HepG2 (cell line): ENCODE data around the gene MAGIX. TPM values are rescaled to one million over a fixed set of nuclear protein-coding genes. Genes with fewer than 3 reads are reported as not detected.

Source experiments
- GABPA ChIP-seq, 2 experiments: IDR thresholded peaks; 2 replicates each; pipeline ENCODE4 v1.6.1; 2011 to 2016; ENCODE audit warnings: low read depth in 2 of 2, low read length in 1 of 2, missing biosample characterization in 1 of 2, missing genetic modification characterization in 1 of 2
- HMGA1 ChIP-seq: sonication (generic); formaldehyde crosslinking; conservative IDR thresholded peaks from 2 replicates; pipeline ENCODE4 v1.4.0; 2020; ENCODE audit warnings: missing genetic modification reagents
- HNRNPH1 ChIP-seq: fragments of 200-400 bp; formaldehyde crosslinking; optimal IDR thresholded peaks from 2 replicates; pipeline ENCODE3; 2017; ENCODE audit warnings: mild to moderate bottlenecking, low read depth, low read length
- KDM4B ChIP-seq: sonication (generic); formaldehyde crosslinking; IDR thresholded peaks from 2 replicates; pipeline ENCODE4 v1.4.0; 2020; ENCODE audit warnings: missing genetic modification reagents
- MAF1 ChIP-seq: sonication (generic); formaldehyde crosslinking; IDR thresholded peaks from 2 replicates; pipeline ENCODE4 v1.5.0; 2020; ENCODE audit warnings: missing genetic modification reagents, borderline replicate concordance
- MAFF ChIP-seq: IDR thresholded peaks from 2 replicates; pipeline ENCODE4 v1.6.1; 2011; ENCODE audit warnings: low read depth, low read length, improper control_type of control experiment
- NCOA1 ChIP-seq: sonication (generic); formaldehyde crosslinking; IDR thresholded peaks from 2 replicates; pipeline ENCODE4 v1.9.0; 2021; ENCODE audit warnings: missing genetic modification reagents
- NFIC ChIP-seq: IDR thresholded peaks from 2 replicates; pipeline ENCODE4 v1.6.1; 2012; ENCODE audit warnings: mild to moderate bottlenecking, low read length, inconsistent platforms
- NR3C1 ChIP-seq: sonication (generic); formaldehyde crosslinking; IDR thresholded peaks from 2 replicates; pipeline ENCODE4 v1.4.0; 2020; ENCODE audit warnings: missing genetic modification reagents
- RFX5 ChIP-seq: IDR thresholded peaks from 2 replicates; pipeline ENCODE4 v1.6.1; 2011; ENCODE audit warnings: low read depth, low read length, improper control_type of control experiment
- TOPORS ChIP-seq: sonication (generic); formaldehyde crosslinking; IDR thresholded peaks from 2 replicates; pipeline ENCODE4 v1.8.0; 2023; ENCODE audit warnings: mild to moderate bottlenecking, missing genetic modification reagents
- ZBTB7B ChIP-seq: sonication (generic); formaldehyde crosslinking; IDR thresholded peaks from 2 replicates; pipeline ENCODE4 v1.4.0; 2020; ENCODE audit warnings: missing genetic modification reagents
- ZNF234 ChIP-seq: sonication (generic); formaldehyde crosslinking; conservative IDR thresholded peaks from 2 replicates; pipeline ENCODE4 v1.5.1; 2020; ENCODE audit warnings: mild to moderate bottlenecking, missing genetic modification reagents
- ZNF619 ChIP-seq: sonication (generic); formaldehyde crosslinking; IDR thresholded peaks from 2 replicates; pipeline ENCODE4 v1.4.0; 2020; ENCODE audit warnings: mild to moderate bottlenecking, missing genetic modification reagents
- ZNF678 ChIP-seq: sonication (generic); formaldehyde crosslinking; IDR thresholded peaks from 2 replicates; pipeline ENCODE4 v1.4.0; 2020; ENCODE audit warnings: mild to moderate bottlenecking, missing genetic modification reagents
- ZNF709 ChIP-seq: sonication (generic); formaldehyde crosslinking; IDR thresholded peaks from 2 replicates; pipeline ENCODE4 v1.5.0; 2020; ENCODE audit warnings: mild to moderate bottlenecking, missing genetic modification reagents
- ZNF792 ChIP-seq: IDR thresholded peaks from 2 replicates; pipeline ENCODE4 v1.6.1; 2016
- polyA plus RNA-seq, 8 experiments: library from polyadenylated mRNA; depleted of rRNA in 3 of 8; stranded (reverse) in 7 of 8; unstranded in 1 of 8; fragments of >200 nt; fragmentation: Illumina TruSeq in 4 of 8; extraction: Trizol in 4 of 8; gene quantifications; 2 replicates each; pipeline versions ENCODE4 v1.2.1 to v1.2.3, GENCODE V29; 2011 to 2016; ENCODE audit warnings: low read depth in 4 of 8, missing spikeins in 1 of 8, mixed read lengths in 1 of 8; ENCODE audit not compliant: insufficient read depth in 1 of 8
- total RNA-seq, 5 experiments: library from RNA; depleted of rRNA; stranded (reverse); fragments of >200 nt; fragmentation: Illumina TruSeq; extraction: Trizol; gene quantifications; 2 replicates each; pipeline ENCODE4 v1.2.3, GENCODE V29; 2016; ENCODE audit warnings: low read depth in 1 of 5
- TF ChIP-seq, protein P1 (sequence below): sonication (generic); formaldehyde crosslinking; IDR thresholded peaks from 2 replicates; pipeline ENCODE4 v1.5.0; 2020; ENCODE audit warnings: mild to moderate bottlenecking, missing genetic modification reagents
- TF ChIP-seq, protein P2 (sequence below): fragments of 450-650 bp; IDR thresholded peaks from 2 replicates; pipeline ENCODE4 v1.6.1; 2017; ENCODE audit warnings: mild to moderate bottlenecking
- TF ChIP-seq, protein P3 (sequence below): sonication (generic); formaldehyde crosslinking; IDR thresholded peaks from 2 replicates; pipeline ENCODE4 v1.5.0; 2020; ENCODE audit warnings: missing genetic modification reagents
- TF ChIP-seq, protein P4 (sequence below): sonication (generic); formaldehyde crosslinking; IDR thresholded peaks from 2 replicates; pipeline ENCODE4 v1.4.0; 2020; ENCODE audit warnings: mild to moderate bottlenecking, missing genetic modification reagents

The MAGIX gene
- total and polyA plus RNA-seq, 2 of the 13 experiments (the other 11 are each of a cell fraction or from before 2014, with no cell fraction given) = 0.63 to 1.2 TPM

DNA sequence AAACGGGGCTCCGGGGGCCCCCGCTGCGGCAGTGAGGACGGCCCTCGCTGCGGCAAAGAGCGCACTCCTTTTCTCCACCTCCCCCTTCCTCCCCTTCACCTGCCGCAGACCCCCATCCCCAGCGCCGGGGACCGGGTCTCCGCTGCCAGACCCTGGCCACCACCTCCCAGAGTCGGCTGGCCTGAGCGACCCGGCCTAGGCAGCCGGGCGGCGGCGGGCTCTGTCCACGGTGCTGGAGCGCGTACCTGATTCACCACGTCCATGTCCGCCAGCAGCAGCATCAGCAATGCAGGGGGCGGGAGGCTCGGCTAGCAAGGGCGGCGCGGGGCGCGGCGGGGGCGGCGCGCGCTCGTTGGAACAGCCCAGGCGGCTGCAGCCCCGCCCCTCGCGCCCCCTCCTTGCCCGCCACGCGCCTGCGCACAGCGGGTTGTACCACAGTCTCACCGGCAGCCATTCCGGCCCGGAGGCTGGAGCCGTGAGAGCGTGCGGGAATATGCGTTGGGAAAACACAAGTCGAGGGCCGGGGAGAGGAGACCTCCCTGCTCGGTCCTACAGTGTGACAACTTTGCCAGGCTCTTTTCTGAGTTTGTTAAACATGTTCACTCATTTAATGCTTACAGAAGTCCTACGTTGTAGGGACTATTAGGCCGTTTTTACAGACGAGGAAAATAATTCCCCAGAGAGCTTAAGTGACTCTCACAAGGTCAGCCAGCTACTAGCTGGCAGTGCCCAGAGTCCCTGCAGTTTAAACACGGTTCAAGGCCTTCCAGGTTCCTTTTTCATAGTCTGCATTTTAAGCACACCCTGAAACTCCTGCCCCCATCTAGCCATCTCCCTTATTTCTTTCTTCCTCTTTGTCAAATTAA is 37.6 kb downstream of the MAGIX start, which contains the start of gene SYP (continued):
- TF ChIP-seq, protein P1, sequence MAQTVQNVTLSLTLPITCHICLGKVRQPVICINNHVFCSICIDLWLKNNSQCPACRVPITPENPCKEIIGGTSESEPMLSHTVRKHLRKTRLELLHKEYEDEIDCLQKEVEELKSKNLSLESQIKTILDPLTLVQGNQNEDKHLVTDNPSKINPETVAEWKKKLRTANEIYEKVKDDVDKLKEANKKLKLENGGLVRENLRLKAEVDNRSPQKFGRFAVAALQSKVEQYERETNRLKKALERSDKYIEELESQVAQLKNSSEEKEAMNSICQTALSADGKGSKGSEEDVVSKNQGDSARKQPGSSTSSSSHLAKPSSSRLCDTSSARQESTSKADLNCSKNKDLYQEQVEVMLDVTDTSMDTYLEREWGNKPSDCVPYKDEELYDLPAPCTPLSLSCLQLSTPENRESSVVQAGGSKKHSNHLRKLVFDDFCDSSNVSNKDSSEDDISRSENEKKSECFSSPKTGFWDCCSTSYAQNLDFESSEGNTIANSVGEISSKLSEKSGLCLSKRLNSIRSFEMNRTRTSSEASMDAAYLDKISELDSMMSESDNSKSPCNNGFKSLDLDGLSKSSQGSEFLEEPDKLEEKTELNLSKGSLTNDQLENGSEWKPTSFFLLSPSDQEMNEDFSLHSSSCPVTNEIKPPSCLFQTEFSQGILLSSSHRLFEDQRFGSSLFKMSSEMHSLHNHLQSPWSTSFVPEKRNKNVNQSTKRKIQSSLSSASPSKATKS (CRISPR knock-in tag) = no peak
- TF ChIP-seq HMGA1 = no peak
- peak; percentile 91; the same call in 1 of the 2 replicates for TF ChIP-seq MAF1
- TF ChIP-seq ZBTB7B (CRISPR knock-in tag) = no peak
- peak; percentile 57; the same call in 1 of the 2 replicates for TF ChIP-seq ZNF678 (CRISPR knock-in tag)
- peak; percentile 54; the same call in 1 of the 2 replicates for TF ChIP-seq KDM4B (CRISPR knock-in tag)
- no peak for TF ChIP-seq HNRNPH1
- no peak for TF ChIP-seq RFX5
- TF ChIP-seq, protein P2, sequence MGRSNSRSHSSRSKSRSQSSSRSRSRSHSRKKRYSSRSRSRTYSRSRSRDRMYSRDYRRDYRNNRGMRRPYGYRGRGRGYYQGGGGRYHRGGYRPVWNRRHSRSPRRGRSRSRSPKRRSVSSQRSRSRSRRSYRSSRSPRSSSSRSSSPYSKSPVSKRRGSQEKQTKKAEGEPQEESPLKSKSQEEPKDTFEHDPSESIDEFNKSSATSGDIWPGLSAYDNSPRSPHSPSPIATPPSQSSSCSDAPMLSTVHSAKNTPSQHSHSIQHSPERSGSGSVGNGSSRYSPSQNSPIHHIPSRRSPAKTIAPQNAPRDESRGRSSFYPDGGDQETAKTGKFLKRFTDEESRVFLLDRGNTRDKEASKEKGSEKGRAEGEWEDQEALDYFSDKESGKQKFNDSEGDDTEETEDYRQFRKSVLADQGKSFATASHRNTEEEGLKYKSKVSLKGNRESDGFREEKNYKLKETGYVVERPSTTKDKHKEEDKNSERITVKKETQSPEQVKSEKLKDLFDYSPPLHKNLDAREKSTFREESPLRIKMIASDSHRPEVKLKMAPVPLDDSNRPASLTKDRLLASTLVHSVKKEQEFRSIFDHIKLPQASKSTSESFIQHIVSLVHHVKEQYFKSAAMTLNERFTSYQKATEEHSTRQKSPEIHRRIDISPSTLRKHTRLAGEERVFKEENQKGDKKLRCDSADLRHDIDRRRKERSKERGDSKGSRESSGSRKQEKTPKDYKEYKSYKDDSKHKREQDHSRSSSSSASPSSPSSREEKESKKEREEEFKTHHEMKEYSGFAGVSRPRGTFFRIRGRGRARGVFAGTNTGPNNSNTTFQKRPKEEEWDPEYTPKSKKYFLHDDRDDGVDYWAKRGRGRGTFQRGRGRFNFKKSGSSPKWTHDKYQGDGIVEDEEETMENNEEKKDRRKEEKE = no peak
- TF ChIP-seq ZNF709 (CRISPR knock-in tag) = peak; percentile 88
- TF ChIP-seq ZNF792 = peak; percentile 88; the same call in 1 of the 2 replicates
- TF ChIP-seq, protein P3, sequence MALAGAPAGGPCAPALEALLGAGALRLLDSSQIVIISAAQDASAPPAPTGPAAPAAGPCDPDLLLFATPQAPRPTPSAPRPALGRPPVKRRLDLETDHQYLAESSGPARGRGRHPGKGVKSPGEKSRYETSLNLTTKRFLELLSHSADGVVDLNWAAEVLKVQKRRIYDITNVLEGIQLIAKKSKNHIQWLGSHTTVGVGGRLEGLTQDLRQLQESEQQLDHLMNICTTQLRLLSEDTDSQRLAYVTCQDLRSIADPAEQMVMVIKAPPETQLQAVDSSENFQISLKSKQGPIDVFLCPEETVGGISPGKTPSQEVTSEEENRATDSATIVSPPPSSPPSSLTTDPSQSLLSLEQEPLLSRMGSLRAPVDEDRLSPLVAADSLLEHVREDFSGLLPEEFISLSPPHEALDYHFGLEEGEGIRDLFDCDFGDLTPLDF = peak; percentile 40; the same call in 1 of the 2 replicates
- TF ChIP-seq NCOA1 = no peak
- no peak for TF ChIP-seq GABPA (IDR thresholded peaks at IDR 0.05; ENCODE audit: low read depth, low read length)
- no peak for TF ChIP-seq GABPA (CRISPR knock-in tag; IDR thresholded peaks at IDR 0.05; ENCODE audit: low read depth)
- TF ChIP-seq ZNF234 = no peak
- TF ChIP-seq TOPORS (CRISPR knock-in tag) = peak; percentile 98
- TF ChIP-seq NR3C1 (CRISPR knock-in tag) = no peak
- TF ChIP-seq NFIC = no peak
- TF ChIP-seq, protein P4, sequence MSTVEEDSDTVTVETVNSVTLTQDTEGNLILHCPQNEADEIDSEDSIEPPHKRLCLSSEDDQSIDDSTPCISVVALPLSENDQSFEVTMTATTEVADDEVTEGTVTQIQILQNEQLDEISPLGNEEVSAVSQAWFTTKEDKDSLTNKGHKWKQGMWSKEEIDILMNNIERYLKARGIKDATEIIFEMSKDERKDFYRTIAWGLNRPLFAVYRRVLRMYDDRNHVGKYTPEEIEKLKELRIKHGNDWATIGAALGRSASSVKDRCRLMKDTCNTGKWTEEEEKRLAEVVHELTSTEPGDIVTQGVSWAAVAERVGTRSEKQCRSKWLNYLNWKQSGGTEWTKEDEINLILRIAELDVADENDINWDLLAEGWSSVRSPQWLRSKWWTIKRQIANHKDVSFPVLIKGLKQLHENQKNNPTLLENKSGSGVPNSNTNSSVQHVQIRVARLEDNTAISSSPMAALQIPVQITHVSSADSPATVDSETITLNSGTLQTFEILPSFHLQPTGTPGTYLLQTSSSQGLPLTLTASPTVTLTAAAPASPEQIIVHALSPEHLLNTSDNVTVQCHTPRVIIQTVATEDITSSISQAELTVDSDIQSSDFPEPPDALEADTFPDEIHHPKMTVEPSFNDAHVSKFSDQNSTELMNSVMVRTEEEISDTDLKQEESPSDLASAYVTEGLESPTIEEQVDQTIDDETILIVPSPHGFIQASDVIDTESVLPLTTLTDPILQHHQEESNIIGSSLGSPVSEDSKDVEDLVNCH = no peak
- no peak for TF ChIP-seq ZNF619 (CRISPR knock-in tag)
- no peak for TF ChIP-seq MAFF
